Retinal pigment epithelial cell (primary cell): Measurements from ENCODE around the gene PPP1CC.

Source experiments
- DNase-seq: peaks from one replicate; pipeline ENCODE4 v3.0.0-alpha.2; 2010; ENCODE audit warnings: low read depth
- H3K4me3 ChIP-seq: 2 replicates; pipeline ENCODE4 v1.5.1; 2011; ENCODE audit warnings: mild to moderate bottlenecking, low read length, control low read depth, moderate library complexity
- TF ChIP-seq, protein P1 (sequence below): conservative IDR thresholded peaks from 2 replicates; pipeline ENCODE4 v1.5.1; 2011; ENCODE audit warnings: low read depth, low read length, control low read depth, inconsistent platforms

Gene PPP1CC

DNA sequence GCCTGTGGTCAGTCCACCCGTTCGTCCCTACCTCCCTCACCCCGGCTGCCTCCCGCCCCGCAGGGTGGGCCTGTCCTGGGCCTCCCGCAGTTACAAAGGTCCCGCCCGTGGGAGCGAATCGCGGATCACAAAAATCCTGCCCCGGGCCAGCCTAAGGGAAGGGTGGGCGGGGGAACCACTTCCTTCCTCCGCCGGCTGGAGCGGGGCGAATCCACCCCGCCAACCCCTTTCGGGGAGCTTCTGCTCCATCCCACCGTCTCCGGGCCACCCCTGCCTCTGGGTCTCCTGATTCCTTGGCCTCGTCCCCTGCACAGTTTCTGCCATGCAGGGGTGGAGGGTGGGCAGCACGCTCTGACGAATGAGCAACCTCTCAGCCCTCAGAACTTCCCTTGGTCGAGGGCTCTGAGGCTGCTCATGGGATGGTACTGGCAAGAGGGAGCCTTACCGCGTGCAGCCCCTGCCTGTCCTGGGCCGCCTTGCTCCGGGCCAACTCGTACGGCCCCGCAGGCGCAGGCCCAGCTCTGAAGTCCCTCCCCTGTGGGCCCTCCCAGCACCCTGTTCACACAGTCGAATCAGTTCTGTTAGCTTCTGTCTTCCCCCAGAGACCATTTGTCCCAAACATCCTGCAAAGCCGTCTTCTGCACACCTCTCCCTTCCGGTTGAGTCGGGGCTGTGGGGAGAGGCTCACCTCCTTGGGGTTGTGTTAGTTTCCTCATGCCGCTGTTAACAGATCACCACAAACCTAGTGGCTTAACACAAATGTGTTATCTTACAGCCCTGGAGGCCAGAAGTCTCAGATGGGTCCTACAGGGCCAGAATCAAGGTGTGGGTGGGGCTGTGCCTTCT is 53.2 kb downstream of the PPP1CC start:
- DNase-seq: no peak
- peak overlapping the region; percentile 52 for H3K4me3 ChIP-seq
- TF ChIP-seq, protein P1, sequence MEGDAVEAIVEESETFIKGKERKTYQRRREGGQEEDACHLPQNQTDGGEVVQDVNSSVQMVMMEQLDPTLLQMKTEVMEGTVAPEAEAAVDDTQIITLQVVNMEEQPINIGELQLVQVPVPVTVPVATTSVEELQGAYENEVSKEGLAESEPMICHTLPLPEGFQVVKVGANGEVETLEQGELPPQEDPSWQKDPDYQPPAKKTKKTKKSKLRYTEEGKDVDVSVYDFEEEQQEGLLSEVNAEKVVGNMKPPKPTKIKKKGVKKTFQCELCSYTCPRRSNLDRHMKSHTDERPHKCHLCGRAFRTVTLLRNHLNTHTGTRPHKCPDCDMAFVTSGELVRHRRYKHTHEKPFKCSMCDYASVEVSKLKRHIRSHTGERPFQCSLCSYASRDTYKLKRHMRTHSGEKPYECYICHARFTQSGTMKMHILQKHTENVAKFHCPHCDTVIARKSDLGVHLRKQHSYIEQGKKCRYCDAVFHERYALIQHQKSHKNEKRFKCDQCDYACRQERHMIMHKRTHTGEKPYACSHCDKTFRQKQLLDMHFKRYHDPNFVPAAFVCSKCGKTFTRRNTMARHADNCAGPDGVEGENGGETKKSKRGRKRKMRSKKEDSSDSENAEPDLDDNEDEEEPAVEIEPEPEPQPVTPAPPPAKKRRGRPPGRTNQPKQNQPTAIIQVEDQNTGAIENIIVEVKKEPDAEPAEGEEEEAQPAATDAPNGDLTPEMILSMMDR: no peak

DNA sequence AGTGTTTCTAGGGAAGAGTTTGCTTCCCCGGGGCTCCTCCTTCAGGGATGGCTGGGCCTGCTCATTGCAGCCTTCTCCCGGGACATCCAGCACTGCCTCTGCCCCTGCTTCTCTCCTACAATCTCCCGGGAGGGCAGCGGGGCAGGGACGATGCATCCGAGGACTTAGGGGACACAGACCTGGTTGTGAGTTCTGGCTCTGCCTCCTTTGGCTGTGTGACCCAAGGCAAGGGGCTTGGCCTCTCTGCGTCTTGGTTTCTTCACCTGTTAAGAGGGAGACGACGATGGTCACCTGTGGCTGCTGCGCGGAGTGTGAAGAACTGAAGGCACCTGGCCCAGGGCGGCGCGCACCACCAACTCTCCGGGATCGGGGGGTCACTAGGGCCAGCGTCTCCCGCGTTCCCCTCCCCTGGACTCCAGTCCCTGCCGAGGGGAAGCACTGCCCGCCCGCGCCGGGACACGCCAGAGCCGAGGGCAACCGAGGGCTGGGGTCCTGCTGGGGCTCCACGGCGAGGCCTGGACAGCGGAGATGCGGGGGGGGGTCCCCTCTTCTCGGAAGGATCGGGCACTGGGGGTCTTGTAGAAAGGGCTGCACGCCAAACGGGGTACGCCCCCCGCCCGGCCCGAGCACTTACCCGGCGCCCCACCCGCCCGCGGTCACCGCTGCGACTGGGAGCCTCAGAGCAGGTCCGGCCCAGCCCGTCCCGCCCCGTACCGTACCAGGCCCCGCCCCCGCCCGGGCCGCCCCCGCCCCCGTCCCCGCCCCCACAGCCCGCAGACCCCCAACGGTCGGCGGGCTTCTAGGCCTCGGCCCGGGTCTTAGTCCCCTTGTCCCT is 54.0 kb downstream of the PPP1CC start, which contains the start of gene HVCN1:
Gene HVCN1 (minus strand): TSS at position 670 of the 835 bp plus-strand sequence. CDS start 5,870 bp downstream, outside the sequence.
- H3K4me3 ChIP-seq: peak within 1 kb of the TSS; percentile 52
- DNase-seq: no peak
- TF ChIP-seq, protein P1: no peak

DNA sequence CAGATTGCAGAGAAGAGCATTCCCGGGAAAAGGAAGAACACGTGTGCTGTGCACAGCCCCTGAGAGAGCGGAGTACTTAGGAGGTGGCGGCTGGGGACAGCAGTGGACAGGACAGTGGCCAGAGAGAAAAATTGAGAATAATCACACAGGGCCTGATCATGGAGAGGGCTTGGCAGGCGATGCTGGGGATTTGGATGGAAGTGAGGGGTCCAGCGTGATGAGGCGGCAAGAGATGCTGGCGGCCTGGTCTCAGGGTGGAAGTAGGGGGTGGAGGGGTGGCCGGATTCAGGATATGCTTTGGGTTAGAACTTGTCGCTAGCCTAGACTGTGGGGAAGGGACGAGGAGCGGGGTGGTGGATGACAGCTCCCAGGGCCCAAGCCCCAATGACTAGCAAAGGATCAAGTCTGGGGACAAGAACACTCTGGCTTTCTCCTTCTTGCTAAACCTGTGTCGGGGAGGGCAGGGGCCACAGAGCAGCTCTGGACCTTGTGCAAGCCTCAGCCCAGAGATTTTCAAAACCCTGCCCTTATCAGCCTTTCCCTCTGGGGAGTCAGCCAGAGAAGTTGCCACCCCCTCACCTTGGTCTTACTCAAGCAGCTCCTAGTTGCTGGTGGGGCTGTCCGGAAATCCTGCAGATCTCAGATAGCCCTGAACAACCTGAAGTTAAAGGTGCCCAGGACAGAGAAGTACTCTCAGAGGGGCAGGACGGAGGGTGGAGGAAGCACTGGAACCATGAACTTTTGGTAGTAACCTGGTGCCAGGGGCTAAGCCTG is 55.1 kb downstream of the PPP1CC start:
- no peak for DNase-seq
- TF ChIP-seq, protein P1: no peak
- no peak overlapping the region for H3K4me3 ChIP-seq

DNA sequence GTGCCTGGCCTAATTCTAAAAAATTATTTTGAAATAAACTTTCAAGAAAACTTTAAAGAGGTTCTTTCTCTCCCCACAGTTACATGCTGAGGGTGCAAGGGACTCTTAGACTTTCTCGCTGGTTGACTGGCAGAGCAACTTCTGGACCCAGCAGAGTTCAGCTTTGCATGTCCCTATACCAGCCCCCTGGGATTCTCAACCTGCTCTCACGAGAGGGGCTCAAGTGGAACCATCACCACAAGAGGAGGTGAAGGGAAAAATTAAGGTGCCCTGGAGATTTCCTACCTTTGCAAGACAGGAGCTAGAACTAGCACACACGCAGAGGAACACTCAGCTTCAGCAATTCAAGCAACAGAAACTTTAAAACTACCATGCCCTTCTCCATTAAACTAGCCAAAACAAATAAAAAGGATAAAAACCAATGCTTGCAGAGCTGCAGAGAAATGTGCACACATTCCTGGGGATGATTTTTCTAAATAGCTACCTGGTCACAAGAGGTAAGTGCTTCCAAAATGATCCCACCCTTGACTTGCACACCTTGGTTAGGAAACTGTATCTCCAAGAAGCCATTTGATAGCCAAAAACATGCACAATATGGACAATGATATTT is 56.3 kb downstream of the PPP1CC start:
- DNase-seq: no peak
- TF ChIP-seq, protein P1: no peak
- no peak overlapping the region for H3K4me3 ChIP-seq

DNA sequence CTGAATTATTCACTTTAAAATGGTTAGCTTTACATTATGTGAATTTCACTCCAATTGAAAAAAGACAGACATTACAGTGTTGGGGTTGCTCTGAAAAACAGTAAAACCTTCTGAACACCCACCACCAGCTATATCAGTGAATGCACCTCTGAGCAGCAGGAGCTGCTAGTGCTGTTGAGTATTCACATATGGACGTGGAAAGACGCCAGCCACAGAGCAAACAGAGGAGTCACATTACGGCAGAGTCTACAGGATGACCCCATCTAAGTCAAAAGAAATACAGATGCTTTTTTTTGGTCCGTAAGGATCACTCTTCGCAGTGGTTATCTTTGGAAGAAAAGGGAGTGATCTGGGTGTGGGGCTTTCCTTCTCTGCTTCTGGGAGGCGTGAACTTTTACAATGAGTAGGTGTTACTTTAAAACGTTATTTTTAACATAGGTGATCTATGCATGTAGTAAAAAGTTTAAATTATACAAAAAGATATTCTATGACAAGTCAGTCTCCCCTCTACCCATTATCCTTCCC is 58.3 kb downstream of the PPP1CC start:
- no peak overlapping the region for H3K4me3 ChIP-seq
- TF ChIP-seq, protein P1: no peak
- DNase-seq: no peak

DNA sequence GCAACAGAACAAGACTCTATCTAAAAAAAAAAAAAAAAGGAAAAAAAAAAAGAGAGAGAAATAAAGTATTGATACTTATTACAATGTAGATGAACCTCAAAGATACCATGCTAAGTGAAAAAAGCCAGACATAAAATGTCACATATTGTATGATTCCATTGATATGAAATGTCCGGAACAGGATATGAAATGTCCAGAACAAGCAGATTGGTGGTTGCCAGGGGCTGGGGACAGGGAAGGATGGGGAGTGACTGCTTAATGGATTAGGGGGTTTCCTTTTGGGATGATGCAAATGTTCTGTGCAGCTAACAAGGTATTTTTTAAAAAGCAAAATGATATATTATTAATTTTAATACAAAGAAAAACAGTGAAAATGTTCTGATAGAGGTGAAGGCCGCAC is 58.8 kb downstream of the PPP1CC start:
- TF ChIP-seq, protein P1: no peak
- H3K4me3 ChIP-seq: no peak overlapping the region
- DNase-seq: no peak
